GM13977 (cell line): ENCODE data around the gene ALAD.
A peak's percentile ranks its signal among the peaks of the same experiment; 100 is the strongest.
"Not testable (repeated sequence)": the region's sequence is repeated elsewhere in the genome, so short reads cannot be mapped to it uniquely, and the experiment has no call there.

Experiments
- DNase-seq: peaks from one replicate; pipeline ENCODE4 v3.0.0; 2012; ENCODE audit warnings: low spot score
- CTCF ChIP-seq: IDR thresholded peaks from 2 replicates; pipeline ENCODE4 v1.5.1; 2012; ENCODE audit warnings: mild to moderate bottlenecking, control low read depth; ENCODE audit not compliant: insufficient read depth; ENCODE audit errors: extremely low read depth, missing control alignments
- in situ Hi-C: fragments of 300-500 bp; cut with MboI; formaldehyde crosslinking; loops from one replicate; pipeline ENCODE4 v1.12.0; 2022; ENCODE audit warnings: low sequenced_read_pairs, low pct_unique_long_range_greater_than_20kb, mixed read lengths, inconsistent platforms; ENCODE audit not compliant: unreplicated experiment

Gene ALAD

DNA sequence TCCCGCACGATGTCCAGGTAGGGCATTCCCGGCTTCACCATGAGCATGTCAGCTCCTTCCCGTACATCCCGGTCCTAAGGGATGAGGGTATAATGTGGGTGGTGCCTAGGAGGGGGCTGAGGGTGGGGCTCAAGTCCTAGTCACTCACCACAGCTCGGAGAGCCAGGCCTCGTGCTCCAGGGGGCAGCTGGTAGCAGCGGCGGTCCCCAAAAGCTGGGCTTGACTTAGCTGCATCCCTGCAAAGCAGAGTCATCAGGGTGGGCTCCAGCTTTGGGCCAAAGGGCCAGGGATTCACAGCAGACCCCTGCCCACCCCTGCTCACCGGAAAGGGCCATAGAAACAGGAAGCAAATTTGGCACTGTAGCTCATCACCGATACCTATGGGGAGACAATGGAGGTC, 11.6 kb downstream of the ALAD start:
- in situ Hi-C loops, result no loop called here
- no peak for DNase-seq
- no peak for TF ChIP-seq CTCF

GRCh38 chr9:113388833-113389232, 12.3 kb downstream of the ALAD start:
- no peak for TF ChIP-seq CTCF
- in situ Hi-C loops, result no loop called here
- DNase-seq, result no peak

DNA sequence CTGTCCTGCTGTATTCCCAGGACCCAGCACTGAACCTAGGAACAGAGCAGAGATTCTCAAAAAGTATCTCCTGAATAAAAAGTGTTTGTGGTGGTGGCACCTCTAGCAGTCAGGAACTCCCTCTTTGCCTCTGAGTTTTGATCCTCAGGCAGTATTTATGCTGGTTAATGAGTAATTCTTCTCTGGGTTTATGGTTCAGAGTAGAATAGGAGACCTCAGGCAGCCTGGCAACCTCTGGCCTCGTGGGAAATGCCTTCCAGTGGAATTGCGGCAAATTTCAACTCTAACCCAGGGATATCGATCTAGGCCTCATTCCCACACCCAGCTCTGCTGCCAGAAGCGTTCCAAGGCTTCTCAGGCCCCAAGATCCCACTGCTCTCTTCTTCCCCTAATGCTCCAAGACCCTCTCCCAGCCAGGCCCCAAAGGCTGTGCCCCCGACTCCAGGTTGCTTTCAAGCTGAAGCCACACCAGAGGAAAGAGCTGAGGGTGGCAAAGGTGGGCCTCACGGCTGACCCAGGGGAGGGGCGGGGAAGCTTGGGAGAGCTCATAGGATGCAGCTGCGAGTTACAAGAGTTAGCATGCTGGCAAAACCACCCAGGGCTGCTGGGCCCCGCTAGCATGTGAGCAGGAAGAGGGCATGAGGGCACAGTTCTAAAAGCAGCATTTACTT, 13.4 kb downstream of the ALAD start:
- in situ Hi-C loops, result no loop called here
- no peak for DNase-seq
- TF ChIP-seq CTCF, result no peak

GRCh38 chr9:113386571-113387393, 14.3 kb downstream of the ALAD start:
- no peak for DNase-seq
- TF ChIP-seq CTCF, result no peak
- in situ Hi-C loops, result no loop called here

DNA sequence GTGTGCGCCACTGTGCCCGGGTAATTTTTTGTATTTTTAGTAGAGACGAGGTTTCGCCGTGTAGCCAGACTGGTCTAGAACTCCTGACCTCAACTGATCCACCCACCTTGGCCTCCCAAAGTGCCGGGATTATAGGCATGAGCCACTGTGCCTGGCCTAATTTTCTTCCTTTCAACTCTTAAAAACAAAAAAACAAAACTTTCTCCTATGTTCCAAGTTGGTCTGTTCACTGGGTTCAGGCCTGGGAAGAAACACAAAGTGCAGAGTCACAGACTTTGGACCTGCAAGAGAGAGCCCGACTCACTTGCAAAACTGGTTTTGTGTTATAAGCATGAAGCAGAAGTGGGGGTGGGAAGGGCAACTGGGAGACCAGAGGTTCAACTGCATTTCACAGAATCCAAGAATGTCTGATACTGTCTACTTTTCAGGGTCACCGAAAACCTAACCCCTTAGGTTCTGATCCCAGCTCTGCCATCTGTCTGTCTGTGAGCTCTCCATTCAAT, 19.1 kb downstream of the ALAD start:
- TF ChIP-seq CTCF, result no peak
- in situ Hi-C loops, result no loop called here
- no peak for DNase-seq

GRCh38 chr9:113381441-113381840, 19.6 kb downstream of the ALAD start:
- DNase-seq, in situ Hi-C loops: not testable (repeated sequence)

DNA sequence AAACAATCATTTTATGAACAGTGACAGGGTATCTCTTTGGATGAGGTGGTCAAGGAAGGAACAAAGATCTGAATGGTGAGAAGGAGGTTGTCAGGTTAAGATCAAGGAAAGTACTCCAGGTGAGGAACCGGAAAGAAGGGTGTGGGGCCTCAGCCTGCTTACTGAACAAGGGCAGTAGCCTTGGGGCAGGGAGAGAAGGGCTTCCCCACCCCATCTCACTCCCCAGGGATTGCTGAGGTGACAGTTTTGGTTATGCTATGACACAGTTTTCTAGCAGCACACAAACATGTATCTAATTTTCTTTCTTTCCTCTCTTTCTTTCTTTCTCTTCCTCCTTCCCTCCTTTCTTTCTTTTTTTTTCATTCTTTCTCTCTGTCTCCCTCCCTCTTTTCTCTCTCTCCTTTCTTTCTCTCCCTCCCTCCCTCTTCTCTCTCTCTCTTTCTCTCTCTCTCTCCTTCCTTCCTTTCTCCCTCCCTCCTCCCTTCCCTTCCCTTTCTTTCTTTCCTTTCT, 20.2 kb downstream of the ALAD start:
- DNase-seq, result peak; percentile 67
- in situ Hi-C loops, result no loop called here
- TF ChIP-seq CTCF, result no peak

GRCh38 chr9:113379829-113380210, 21.3 kb downstream of the ALAD start:
- DNase-seq, in situ Hi-C loops: not testable (repeated sequence)

DNA sequence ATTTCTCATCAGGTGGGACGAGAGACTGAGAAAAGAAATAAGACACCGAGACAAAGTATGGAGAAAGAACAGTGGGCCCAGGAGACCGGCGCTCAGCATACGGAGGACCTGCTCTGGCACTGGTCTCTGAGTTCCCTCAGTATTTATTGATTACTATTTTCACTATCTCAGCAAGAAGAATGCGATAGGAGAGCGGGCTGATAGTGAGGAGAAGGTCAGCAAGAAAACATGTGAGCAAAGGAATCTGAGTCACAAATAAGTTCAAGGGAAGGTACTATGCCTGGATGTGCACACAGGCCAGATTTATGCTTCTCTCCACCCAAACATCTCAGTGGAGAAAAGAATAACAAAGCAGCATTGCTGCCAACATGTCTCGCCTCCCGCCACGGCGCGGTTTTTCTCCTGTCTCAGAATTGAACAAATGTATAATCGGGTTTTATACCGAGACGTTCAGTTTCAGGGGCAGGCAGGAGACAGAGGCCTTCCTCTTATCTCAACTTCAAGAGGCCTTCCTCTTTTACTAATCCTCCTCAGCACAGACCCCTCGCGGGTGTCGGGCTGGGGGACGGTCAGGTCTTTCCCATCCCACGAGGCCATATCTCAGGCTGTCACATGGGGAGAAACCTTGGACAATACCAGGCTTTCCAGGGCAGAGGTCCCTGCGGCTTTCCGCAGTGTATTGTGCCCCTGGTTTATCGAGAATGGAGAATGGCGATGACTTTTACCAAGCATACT, 21.8 kb downstream of the ALAD start:
- DNase-seq, in situ Hi-C loops: not testable (repeated sequence)
